Neural crest cell (in vitro differentiated cells): ENCODE results near the gene HOXC11. TPM values are rescaled to one million over a fixed set of nuclear protein-coding genes. Genes with fewer than 3 reads are reported as not detected.

Experiments used
- DNase-seq: peaks from one replicate; pipeline ENCODE4 v3.0.0; 2021; ENCODE audit warnings: low read depth, mixed read lengths, low spot score
- H3K27ac Mint-ChIP-seq: one replicate; pipeline ENCODE4 v1.8.0; 2021; ENCODE audit warnings: mild to moderate bottlenecking, mixed read lengths; ENCODE audit not compliant: unreplicated experiment
- H3K27me3 Mint-ChIP-seq: 2 replicates; pipeline ENCODE4 v1.8.0; 2021; ENCODE audit warnings: low read depth, mild to moderate bottlenecking, mixed read lengths
- H3K36me3 Mint-ChIP-seq: 2 replicates; pipeline ENCODE4 v1.8.0; 2021; ENCODE audit warnings: low read depth, mild to moderate bottlenecking, mixed read lengths
- H3K4me1 Mint-ChIP-seq: 2 replicates; pipeline ENCODE4 v1.8.0; 2021; ENCODE audit warnings: mixed read lengths
- H3K4me3 Mint-ChIP-seq: one replicate; pipeline ENCODE4 v1.8.0; 2021; ENCODE audit warnings: mild to moderate bottlenecking, mixed read lengths
- H3K9me3 Mint-ChIP-seq: 2 replicates; pipeline ENCODE4 v1.8.0; 2021; ENCODE audit warnings: mixed read lengths
- CTCF ChIP-seq: fragments of 200-600 bp; sonication (generic); conservative IDR thresholded peaks from 2 replicates; pipeline ENCODE4 v1.5.0; 2021; ENCODE audit warnings: antibody characterized with exemption, mild to moderate bottlenecking
- total RNA-seq: library from RNA; stranded (reverse); gene quantifications from 2 replicates; pipeline ENCODE4 v1.2.1, GENCODE V29; 2021

HOXC11 gene
- total RNA-seq, 1 donor from 2014 or later: not detected

GRCh38 chr12:53997204-53998109 is 24.5 kb downstream of the HOXC11 start:
- Mint-ChIP-seq H3K4me3 (peak overlapping the region; percentile 83), H3K36me3 (no peaks in the 10 kb centered on the region), H3K27ac (no peak overlapping the region), H3K27me3 (peaks cover 100% of the 10 kb centered on the region), H3K9me3 (no peaks in the 10 kb centered on the region), H3K4me1 (peaks cover 2% of the 10 kb centered on the region)
- no peak for DNase-seq
- no peak for TF ChIP-seq CTCF

GRCh38 chr12:53998110-53998899 is 25.4 kb downstream of the HOXC11 start:
- Mint-ChIP-seq H3K9me3 (no peaks in the 10 kb centered on the region), H3K4me1 (peaks cover 5% of the 10 kb centered on the region), H3K4me3 (peak overlapping the region; percentile 83), H3K27me3 (peaks cover 100% of the 10 kb centered on the region), H3K36me3 (no peaks in the 10 kb centered on the region), H3K27ac (no peak overlapping the region)
- no peak for TF ChIP-seq CTCF
- DNase-seq: no peak

GRCh38 chr12:53998900-53999236 is 25.9 kb downstream of the HOXC11 start:
- H3K4me1 Mint-ChIP-seq: peaks cover 11% of the 10 kb centered on the region
- DNase-seq: no peak

GRCh38 chr12:53999559-54000115 is 26.7 kb downstream of the HOXC11 start:
- no peak for DNase-seq
- peak overlapping the region; percentile 83 for H3K4me3 Mint-ChIP-seq
- H3K27ac Mint-ChIP-seq: no peak overlapping the region
- peaks cover 100% of the 10 kb centered on the region for H3K27me3 Mint-ChIP-seq
- peaks cover 3% of the 10 kb centered on the region for H3K36me3 Mint-ChIP-seq
- TF ChIP-seq CTCF: no peak
- H3K9me3 Mint-ChIP-seq: no peaks in the 10 kb centered on the region
- peaks cover 12% of the 10 kb centered on the region for H3K4me1 Mint-ChIP-seq

More at GRCh38 chr12:53998900-53999236, 25.9 kb downstream of the HOXC11 start:
- H3K27me3 Mint-ChIP-seq: peaks cover 100% of the 10 kb centered on the region
- H3K27ac Mint-ChIP-seq: no peak overlapping the region
- H3K4me3 Mint-ChIP-seq: peak overlapping the region; percentile 83
- peaks cover 3% of the 10 kb centered on the region for H3K36me3 Mint-ChIP-seq
- H3K9me3 Mint-ChIP-seq: no peaks in the 10 kb centered on the region
- TF ChIP-seq CTCF: no peak

- H3K4me3 Mint-ChIP-seq: peak within 1 kb of the TSS; percentile 85
- no peaks in the 10 kb centered on the region for H3K9me3 Mint-ChIP-seq
- DNase-seq: no peak
- H3K27me3 Mint-ChIP-seq: peaks cover 100% of the 10 kb centered on the region
- H3K4me1 Mint-ChIP-seq: peaks cover 15% of the 10 kb centered on the region
- no peak within 1 kb of the TSS for H3K27ac Mint-ChIP-seq
- no peak for TF ChIP-seq CTCF
- peaks cover 3% of the 10 kb centered on the region for H3K36me3 Mint-ChIP-seq
Observed at GRCh38 chr12:54000116-54001114, 27.5 kb downstream of the HOXC11 start, which contains the start of gene HOXC9. Gene HOXC9 (plus strand): TSS chr12:54000161. CDS start chr12:54000189, 28 bp downstream.
